GM12873 (cell line): Measurements from ENCODE around the gene CFAP157.

ENCODE experiments used
- CTCF ChIP-seq: IDR thresholded peaks from 2 replicates; pipeline ENCODE4 v1.5.1; 2012; ENCODE audit warnings: low read depth, mild to moderate bottlenecking, moderate library complexity, low read length, control low read depth; ENCODE audit not compliant: insufficient read depth; ENCODE audit errors: missing control alignments

Gene CFAP157

GRCh38 chr9:127720031-127720864 lies 13.5 kb downstream of the CFAP157 start:
- TF ChIP-seq CTCF: no peak

- no peak for TF ChIP-seq CTCF
These were observed 14.1 kb downstream of the CFAP157 start for GRCh38 chr9:127720865-127721227.

GRCh38 chr9:127721391-127721821 lies 14.6 kb downstream of the CFAP157 start:
- no peak for TF ChIP-seq CTCF

- TF ChIP-seq CTCF: no peak
These were observed 15.4 kb downstream of the CFAP157 start for GRCh38 chr9:127722055-127722745.

- no peak for TF ChIP-seq CTCF
These were observed 16.2 kb downstream of the CFAP157 start for GRCh38 chr9:127723013-127723412.

- TF ChIP-seq CTCF: no peak
These were observed 16.7 kb downstream of the CFAP157 start for GRCh38 chr9:127723444-127723843.

- TF ChIP-seq CTCF: no peak
These were observed 17.2 kb downstream of the CFAP157 start for GRCh38 chr9:127724012-127724411.
